K562 (cell line): Measurements from ENCODE around the gene ZNF407. TPM values are rescaled to one million over a fixed set of nuclear protein-coding genes. Genes with fewer than 3 reads are reported as not detected.

ENCODE experiments used
- ATAC-seq: fragments of 200-7000 bp; cut with Tn5 transposase; 3 replicates; pipeline ENCODE4 v1.9.1; 2020; ENCODE audit warnings: moderate library complexity
- BruUV-seq: library from RNA; stranded (reverse); fragments of 400-500 nt; replicated peaks from 2 replicates; lab custom pipeline; 2021; lab: Mats Ljungman, UMichigan
- CTCF ChIA-PET: fragments of 300-600 bp; formaldehyde crosslinking; extraction: SDS; loops from one replicate; lab custom pipeline; 2021; ENCODE audit warnings: low intra/inter-chr PET ratio; lab: Yijun Ruan, JAX
- POLR2A ChIA-PET: fragments of 300-600, 350-650 bp; sonication (Branson Sonifier 250); formaldehyde crosslinking; extraction: SDS; loops from one replicate; lab custom pipeline; 2021; ENCODE audit warnings: antibody characterized with exemption, inconsistent platforms; lab: Yijun Ruan, JAX
- DNase-seq, 4 experiments: peaks; one replicate each; pipeline versions ENCODE4 v3.0.0 to v3.0.0-alpha.2; 2011 to 2018; ENCODE audit warnings: low spot score in 3 of 4, mixed read lengths in 3 of 4; ENCODE audit errors: extremely low read depth in 1 of 4
- FAIRE-seq: peaks from 2 replicates; lab custom pipeline; 2011; peaks lifted over from hg19 to GRCh38; lab: Jason Lieb, UNC
- H2AFZ ChIP-seq: 2 replicates; pipeline ENCODE4 v1.6.0; 2011; ENCODE audit warnings: low read depth, low read length, control low read depth, inconsistent platforms
- H3K27ac ChIP-seq: fragments of 200-600 bp; 3 replicates; pipeline ENCODE4 v1.8.0; 2011; ENCODE audit warnings: low read depth, mild to moderate bottlenecking, control low read depth, inconsistent platforms, low read length, moderate library complexity, mixed read lengths; ENCODE audit errors: extremely low read depth
- H3K27me3 ChIP-seq, 2 experiments: fragments of 300-600 bp in 1 of 2; 2 replicates in 1 of 2; 3 replicates in 1 of 2; pipeline versions ENCODE4 v1.6.0 to v1.8.0; 2011; ENCODE audit warnings: inconsistent platforms in 2 of 2, low read length in 2 of 2, mild to moderate bottlenecking in 1 of 2, mixed read lengths in 1 of 2, moderate library complexity in 1 of 2; ENCODE audit not compliant: control insufficient read depth in 2 of 2, insufficient read depth in 2 of 2
- H3K36me3 ChIP-seq: fragments of 300-600 bp; 3 replicates; pipeline ENCODE4 v1.8.0; 2011; ENCODE audit warnings: mild to moderate bottlenecking, low read length, inconsistent platforms; ENCODE audit not compliant: control insufficient read depth, insufficient read depth
- H3K4me1 ChIP-seq, 2 experiments: fragments of 200-600 bp in 1 of 2; replicated peaks in 1 of 2; 2 replicates in 1 of 2; 3 replicates in 1 of 2; pipeline versions ENCODE4 v1.5.1 to v1.8.0; 2011; ENCODE audit warnings: inconsistent platforms in 2 of 2, low read length in 2 of 2, mild to moderate bottlenecking in 1 of 2, mixed read lengths in 1 of 2, moderate library complexity in 1 of 2; ENCODE audit not compliant: control insufficient read depth in 2 of 2, insufficient read depth in 2 of 2
- H3K4me2 ChIP-seq: 2 replicates; pipeline ENCODE4 v1.6.1; 2011; ENCODE audit warnings: low read length, control low read depth, inconsistent platforms, mixed read lengths; ENCODE audit not compliant: insufficient read depth
- H3K4me3 ChIP-seq: fragments of 200-600 bp; sonication (generic), shearing (Covaris generic); 2 replicates; pipeline ENCODE4 v1.5.1; 2016; ENCODE audit warnings: control low read depth, inconsistent platforms
- H3K79me2 ChIP-seq: fragments of 200-600 bp; 3 replicates; pipeline ENCODE4 v1.8.0; 2011; ENCODE audit warnings: low read length, inconsistent platforms; ENCODE audit not compliant: control insufficient read depth, insufficient read depth
- H3K9ac ChIP-seq, 2 experiments: 2 replicates each; pipeline versions ENCODE4 v1.6.0 to v1.6.1; 2011; ENCODE audit warnings: low read depth in 2 of 2, low read length in 2 of 2, control low read depth in 1 of 2, inconsistent platforms in 1 of 2, mild to moderate bottlenecking in 1 of 2, mixed read lengths in 1 of 2; ENCODE audit not compliant: insufficient read depth in 1 of 2
- H3K9me1 ChIP-seq: one replicate; pipeline ENCODE4 v1.6.0; 2011; ENCODE audit warnings: inconsistent platforms, mild to moderate bottlenecking, low read length, moderate library complexity; ENCODE audit not compliant: control insufficient read depth, insufficient read depth
- H3K9me3 ChIP-seq: replicated peaks from 2 replicates; pipeline ENCODE4 v1.5.1; 2011; ENCODE audit warnings: low read depth, low read length, inconsistent platforms; ENCODE audit not compliant: control insufficient read depth, insufficient read depth
- H4K20me1 ChIP-seq: replicated peaks from 2 replicates; pipeline ENCODE4 v1.6.1; 2011; ENCODE audit warnings: low read length, inconsistent platforms, mixed read lengths; ENCODE audit not compliant: control insufficient read depth, insufficient read depth
- FOXK2 ChIP-seq, 2 experiments: fragments of 450-650 bp; IDR thresholded peaks in 1 of 2; conservative IDR thresholded peaks in 1 of 2; 2 replicates each; pipeline ENCODE4 v1.6.1; 2016; ENCODE audit warnings: low read depth in 2 of 2, mild to moderate bottlenecking in 1 of 2
- FUS ChIP-seq: fragments of 200-400 bp; formaldehyde crosslinking; optimal IDR thresholded peaks from 2 replicates; pipeline ENCODE3; 2017; ENCODE audit warnings: low read depth, low read length
- MED1 ChIP-seq: sonication (generic); formaldehyde crosslinking; IDR thresholded peaks from 2 replicates; pipeline ENCODE4 v1.8.1; 2023; ENCODE audit warnings: missing genetic modification reagents, borderline replicate concordance
- POLR3A ChIP-seq: IDR thresholded peaks from 2 replicates; pipeline ENCODE4 v1.6.1; 2011; ENCODE audit warnings: borderline replicate concordance, mild to moderate bottlenecking, moderate library complexity; ENCODE audit not compliant: insufficient read length, insufficient read depth; ENCODE audit errors: extremely low read depth
- SNIP1 ChIP-seq: fragments of 450-650 bp; IDR thresholded peaks from 2 replicates; pipeline ENCODE4 v1.7.1; 2017; ENCODE audit warnings: low read depth, mild to moderate bottlenecking
- ZNF217 ChIP-seq: sonication (generic); formaldehyde crosslinking; IDR thresholded peaks from 2 replicates; pipeline ENCODE4 v1.8.0; 2022; ENCODE audit warnings: mild to moderate bottlenecking, missing genetic modification reagents
- ZNF311 ChIP-seq: fragments of 250-450 bp; sonication (Bioruptor Pico); IDR thresholded peaks from 2 replicates; pipeline ENCODE4 v1.4.0; 2020; ENCODE audit warnings: mild to moderate bottlenecking, moderate library complexity
- ZZZ3 ChIP-seq: fragments of 450-650 bp; IDR thresholded peaks from 2 replicates; pipeline ENCODE4 v1.6.1; 2016; ENCODE audit warnings: antibody characterized with exemption, mild to moderate bottlenecking, moderate library complexity
- WGBS: fragments of 100-300 bp; shearing (Covaris generic); methylation state at CpG from one replicate; pipeline ENCODE4 v1.1.6; 2016; ENCODE audit warnings: low coverage, mixed read lengths; ENCODE audit not compliant: insufficient coverage; ENCODE audit errors: missing lambda C conversion rate; 5-methylcytosine and 5-hydroxymethylcytosine counted together
- in situ Hi-C: fragments of 300-500 bp; cut with MboI; formaldehyde crosslinking; loops from 4 replicates; pipeline ENCODE4 v1.15.0; 2018; ENCODE audit warnings: inconsistent platforms, mixed read lengths
- intact Hi-C: fragments of 100-400 bp; cut with micrococcal nuclease; formaldehyde crosslinking; loops from 2 replicates; pipeline ENCODE4 v1.14.2; 2022
- polyA plus RNA-seq, 8 experiments: library from polyadenylated mRNA; depleted of rRNA in 4 of 8; stranded (reverse) in 5 of 8; unstranded in 3 of 8; fragments of >200 nt; fragmentation: Nextera tagmentation in 2 of 8; fragmentation: Illumina TruSeq in 1 of 8; extraction: Ambion mirVana in 2 of 8; extraction: Trizol in 1 of 8; gene quantifications; 2 replicates each; pipeline versions ENCODE4 v1.2.1 to v1.2.3, GENCODE V29; 2011 to 2014; ENCODE audit warnings: inconsistent platforms in 1 of 8, missing spikeins in 1 of 8
- total RNA-seq, 7 experiments: library from RNA; depleted of rRNA in 6 of 7; stranded (reverse); fragments of >200 nt in 6 of 7; fragmentation: Illumina TruSeq in 2 of 7; extraction: Trizol in 2 of 7; gene quantifications; 2 replicates each; pipeline versions ENCODE4 v1.2.1 to v1.2.3, GENCODE V29; 2011 to 2021; ENCODE audit warnings: low replicate concordance in 1 of 7
- TF ChIP-seq, protein P1 (sequence below): sonication (generic); formaldehyde crosslinking; IDR thresholded peaks from 2 replicates; pipeline ENCODE4 v1.8.1; 2023; ENCODE audit warnings: mild to moderate bottlenecking, missing genetic modification reagents

Gene ZNF407
- total and polyA plus RNA-seq, 9 of the 15 experiments (the other 6 are each of a cell fraction or from before 2014, with no cell fraction given) = 0.21 to 5.4 (median 2.3) TPM

DNA sequence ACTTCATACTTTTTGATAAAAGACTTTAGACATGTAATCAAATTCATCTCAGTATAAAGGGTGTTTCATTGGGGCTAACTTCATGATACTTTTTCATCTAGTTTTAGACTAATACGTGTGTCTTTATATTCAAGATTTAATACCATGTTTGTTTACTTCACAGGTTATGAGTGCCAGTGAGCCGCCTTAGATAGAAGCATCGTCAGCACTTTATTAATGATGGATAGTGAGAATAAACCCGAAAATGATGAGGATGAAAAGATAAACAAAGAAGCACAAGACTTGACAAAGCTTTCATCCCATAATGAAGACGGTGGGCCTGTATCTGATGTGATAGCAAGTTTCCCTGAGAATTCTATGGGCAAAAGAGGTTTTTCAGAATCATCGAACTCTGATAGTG lies 33.1 kb downstream of the ZNF407 start:
- intact Hi-C loops (no loop called here), in situ Hi-C loops (no loop called here)
- H3K4me1 ChIP-seq = no peaks in the 10 kb centered on the region
- no peaks in the 10 kb centered on the region for H3K9me3 ChIP-seq
- H3K9ac ChIP-seq = no peak overlapping the region
- no peak overlapping the region for H3K4me3 ChIP-seq
- ChIA-PET CTCF (no interaction called here), POLR2A (no interaction called here)
- peaks cover 10% of the 10 kb centered on the region; the same call in 1 of the 3 replicates for H3K36me3 ChIP-seq
- no peaks in the 10 kb centered on the region for H3K9me1 ChIP-seq
- FAIRE-seq (no peak), DNase-seq (no peak), ATAC-seq (no peak)
- 76% methylated on average over 6 of the region's 6 CpGs for WGBS
- TF ChIP-seq FOXK2 (conservative IDR thresholded peaks at IDR 0.05 in 1 of 2, IDR thresholded peaks at IDR 0.05 in 1 of 2; ENCODE audit: low read depth in 2 of 2) = no peak
- no peak for TF ChIP-seq ZZZ3
- no peak for TF ChIP-seq ZNF311 (CRISPR knock-in tag)
- no peak for TF ChIP-seq MED1 (CRISPR knock-in tag)
- no peak for TF ChIP-seq FUS
- no peak for TF ChIP-seq SNIP1
- no peak for TF ChIP-seq ZNF217 (CRISPR knock-in tag)
- TF ChIP-seq, protein P1, sequence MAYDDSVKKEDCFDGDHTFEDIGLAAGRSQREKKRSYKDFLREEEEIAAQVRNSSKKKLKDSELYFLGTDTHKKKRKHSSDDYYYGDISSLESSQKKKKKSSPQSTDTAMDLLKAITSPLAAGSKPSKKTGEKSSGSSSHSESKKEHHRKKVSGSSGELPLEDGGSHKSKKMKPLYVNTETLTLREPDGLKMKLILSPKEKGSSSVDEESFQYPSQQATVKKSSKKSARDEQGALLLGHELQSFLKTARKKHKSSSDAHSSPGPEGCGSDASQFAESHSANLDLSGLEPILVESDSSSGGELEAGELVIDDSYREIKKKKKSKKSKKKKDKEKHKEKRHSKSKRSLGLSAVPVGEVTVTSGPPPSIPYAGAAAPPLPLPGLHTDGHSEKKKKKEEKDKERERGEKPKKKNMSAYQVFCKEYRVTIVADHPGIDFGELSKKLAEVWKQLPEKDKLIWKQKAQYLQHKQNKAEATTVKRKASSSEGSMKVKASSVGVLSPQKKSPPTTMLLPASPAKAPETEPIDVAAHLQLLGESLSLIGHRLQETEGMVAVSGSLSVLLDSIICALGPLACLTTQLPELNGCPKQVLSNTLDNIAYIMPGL (CRISPR knock-in tag) = no peak
- no peak for TF ChIP-seq POLR3A
- TF ChIP-seq, all 486 proteins: peak for 0
- H4K20me1 ChIP-seq = no peaks in the 10 kb centered on the region
- H3K27me3 ChIP-seq = no peaks in the 10 kb centered on the region
- BruUV-seq = no TSS peak
- H3K4me2 ChIP-seq = no peak overlapping the region
- H3K27ac ChIP-seq = no peak overlapping the region
- no peak overlapping the region for H2AFZ ChIP-seq
- H3K79me2 ChIP-seq = peaks cover 4% of the 10 kb centered on the region; the same call in 1 of the 3 replicates
